ENCODE data around the gene ITPR1.

DNA sequence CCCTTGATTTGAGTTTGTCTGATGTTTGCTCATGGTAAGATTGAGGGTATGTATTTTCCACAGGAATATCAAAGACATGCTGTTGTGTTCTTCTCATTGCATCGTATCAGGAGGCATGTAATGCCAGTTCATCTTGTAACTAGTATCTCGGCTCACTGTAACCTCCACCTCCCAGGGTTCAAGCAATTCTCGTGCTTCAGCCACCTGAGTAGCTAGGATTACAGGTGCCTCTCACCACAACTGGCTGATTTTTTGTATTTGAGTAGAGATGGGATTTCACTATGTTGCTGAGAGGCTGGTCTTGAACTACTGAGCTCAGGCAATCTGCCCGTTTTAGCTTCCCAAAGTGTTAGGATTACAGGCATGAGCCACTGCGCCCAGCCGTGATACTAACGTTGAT, 323.2 kb downstream of the ITPR1 start:
- TF ChIP-seq POLR2AphosphoS5 (IDR thresholded peaks at IDR 0.05; ENCODE audit: borderline replicate concordance, low read depth, low read length) (no peak), EZH2 (IDR thresholded peaks at IDR 0.05) (no peak), FOXP2 (optimal IDR thresholded peaks at IDR 0.05; ENCODE audit: control extremely low read depth, extremely low read length, insufficient read depth) (no peak)

Data from SK-N-MC (cell line).